ENCODE measurements around the gene ZNF628.

DNA sequence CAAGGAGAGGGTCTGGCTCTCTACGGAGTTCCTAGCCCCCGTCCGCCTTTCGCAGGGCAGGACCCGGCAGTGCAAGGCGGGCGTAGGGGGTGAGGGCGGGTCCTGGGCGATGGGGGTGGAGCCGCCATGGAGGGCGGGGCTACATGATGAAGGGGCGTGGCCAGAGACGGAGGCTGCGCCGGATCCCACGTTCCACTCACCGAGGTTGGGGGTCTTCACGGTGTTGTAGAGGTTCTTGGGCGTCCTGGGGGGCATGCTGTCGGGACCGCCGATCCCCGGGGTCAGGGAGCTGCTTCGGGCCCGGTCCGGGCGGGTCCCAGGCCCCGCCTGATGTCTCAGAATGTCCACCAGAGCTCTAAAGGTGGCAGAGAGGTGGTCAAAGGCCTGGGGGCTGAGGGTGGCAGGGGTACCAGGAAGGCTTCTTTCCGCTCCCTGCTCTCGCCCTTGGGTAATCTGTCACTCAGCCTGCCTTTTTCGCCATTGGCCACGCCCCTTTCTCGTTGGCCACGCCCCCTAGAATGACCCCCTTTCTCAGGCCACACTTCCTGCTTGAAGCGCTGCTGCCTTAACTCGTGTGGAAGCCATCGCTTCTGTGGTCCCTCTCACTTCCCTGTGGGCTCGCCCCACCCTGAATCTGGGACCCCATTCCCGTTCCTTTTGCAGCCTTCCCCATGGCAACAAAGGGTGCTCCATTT is 35.9 kb upstream of the ZNF628 start:
- TF ChIP-seq, protein P1, sequence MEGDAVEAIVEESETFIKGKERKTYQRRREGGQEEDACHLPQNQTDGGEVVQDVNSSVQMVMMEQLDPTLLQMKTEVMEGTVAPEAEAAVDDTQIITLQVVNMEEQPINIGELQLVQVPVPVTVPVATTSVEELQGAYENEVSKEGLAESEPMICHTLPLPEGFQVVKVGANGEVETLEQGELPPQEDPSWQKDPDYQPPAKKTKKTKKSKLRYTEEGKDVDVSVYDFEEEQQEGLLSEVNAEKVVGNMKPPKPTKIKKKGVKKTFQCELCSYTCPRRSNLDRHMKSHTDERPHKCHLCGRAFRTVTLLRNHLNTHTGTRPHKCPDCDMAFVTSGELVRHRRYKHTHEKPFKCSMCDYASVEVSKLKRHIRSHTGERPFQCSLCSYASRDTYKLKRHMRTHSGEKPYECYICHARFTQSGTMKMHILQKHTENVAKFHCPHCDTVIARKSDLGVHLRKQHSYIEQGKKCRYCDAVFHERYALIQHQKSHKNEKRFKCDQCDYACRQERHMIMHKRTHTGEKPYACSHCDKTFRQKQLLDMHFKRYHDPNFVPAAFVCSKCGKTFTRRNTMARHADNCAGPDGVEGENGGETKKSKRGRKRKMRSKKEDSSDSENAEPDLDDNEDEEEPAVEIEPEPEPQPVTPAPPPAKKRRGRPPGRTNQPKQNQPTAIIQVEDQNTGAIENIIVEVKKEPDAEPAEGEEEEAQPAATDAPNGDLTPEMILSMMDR (conservative IDR thresholded peaks at IDR 0.05 in 1 of 2, IDR thresholded peaks at IDR 0.05 in 1 of 2; ENCODE audit: extremely low read depth in 1 of 2, insufficient read depth in 1 of 2, low read depth in 1 of 2, low read length in 2 of 2): no peak
- TF ChIP-seq EZH2 (IDR thresholded peaks at IDR 0.05; ENCODE audit: borderline replicate concordance, low read length): no peak
